GM12892 (cell line): Measurements from ENCODE around the gene SBK1.

Experiments used
- DNase-seq: peaks from one replicate; pipeline ENCODE4 v3.0.0; 2011; ENCODE audit not compliant: insufficient read length
- FAIRE-seq: peaks from 2 replicates; lab custom pipeline; 2011; peaks lifted over from hg19 to GRCh38; lab: Jason Lieb, UNC
- POLR2A ChIP-seq: IDR thresholded peaks from 2 replicates; pipeline ENCODE4 v1.6.1; 2011; ENCODE audit warnings: low read depth, low read length, control low read depth
- POLR2AphosphoS5 ChIP-seq: IDR thresholded peaks from 2 replicates; pipeline ENCODE4 v1.6.1; 2011; ENCODE audit warnings: low read depth, low read length, control low read depth
- TAF1 ChIP-seq: IDR thresholded peaks from 2 replicates; pipeline ENCODE4 v1.6.1; 2011; ENCODE audit warnings: low read depth, mild to moderate bottlenecking, control low read depth, low read length, borderline replicate concordance

Gene SBK1

GRCh38 chr16:28264656-28265055 is 27.7 kb upstream of the SBK1 start:
- DNase-seq, result no peak
- TF ChIP-seq TAF1 (no peak), POLR2AphosphoS5 (no peak), POLR2A (no peak)
- no peak for FAIRE-seq

GRCh38 chr16:28265822-28266221 is 26.5 kb upstream of the SBK1 start:
- DNase-seq (no peak), FAIRE-seq (no peak)
- TF ChIP-seq TAF1 (no peak), POLR2AphosphoS5 (no peak), POLR2A (no peak)

GRCh38 chr16:28267356-28267755 is 25.0 kb upstream of the SBK1 start:
- no peak for FAIRE-seq
- TF ChIP-seq POLR2AphosphoS5 (no peak), POLR2A (no peak), TAF1 (no peak)

GRCh38 chr16:28273511-28273910 is 18.8 kb upstream of the SBK1 start:
- no peak for DNase-seq
- TF ChIP-seq POLR2A (no peak), POLR2AphosphoS5 (no peak), TAF1 (no peak)
- FAIRE-seq, result no peak

More at GRCh38 chr16:28267356-28267755, 25.0 kb upstream of the SBK1 start:
- no peak for DNase-seq

- DNase-seq, result no peak
- no peak for FAIRE-seq
- TF ChIP-seq POLR2A, result no peak
- TF ChIP-seq POLR2AphosphoS5, result no peak
- TF ChIP-seq TAF1, result no peak
Measured at GRCh38 chr16:28274676-28275075, 17.6 kb upstream of the SBK1 start.

- no peak for DNase-seq
- FAIRE-seq, result no peak
- TF ChIP-seq POLR2AphosphoS5 (no peak), TAF1 (no peak), POLR2A (no peak)
Measured at GRCh38 chr16:28276301-28276700, 16.0 kb upstream of the SBK1 start.

- no peak for TF ChIP-seq TAF1
- no peak for TF ChIP-seq POLR2A
- peak; percentile 96 for FAIRE-seq
- DNase-seq, result peak; percentile 84
Measured at GRCh38 chr16:28277537-28278388, 14.6 kb upstream of the SBK1 start.

GRCh38 chr16:28279006-28279405 is 13.3 kb upstream of the SBK1 start:
- FAIRE-seq (no peak), DNase-seq (no peak)
- no peak for TF ChIP-seq POLR2AphosphoS5
- TF ChIP-seq POLR2A, result no peak
- no peak for TF ChIP-seq TAF1

- TF ChIP-seq POLR2A, result no peak
- no peak for TF ChIP-seq TAF1
- TF ChIP-seq POLR2AphosphoS5, result no peak
- FAIRE-seq, result no peak
- DNase-seq, result no peak
Measured at GRCh38 chr16:28280881-28281836, 11.2 kb upstream of the SBK1 start.

GRCh38 chr16:28282045-28282444 is 10.3 kb upstream of the SBK1 start:
- TF ChIP-seq POLR2AphosphoS5 (no peak), TAF1 (no peak), POLR2A (no peak)
- DNase-seq (no peak), FAIRE-seq (no peak)

GRCh38 chr16:28283173-28283572 is 9.2 kb upstream of the SBK1 start:
- no peak for DNase-seq

More at GRCh38 chr16:28283173-28283572, 9.2 kb upstream of the SBK1 start:
- no peak for TF ChIP-seq POLR2AphosphoS5
- no peak for TF ChIP-seq TAF1
- no peak for TF ChIP-seq POLR2A
- no peak for FAIRE-seq
